NCI-H82 treated with DMSO at 0.1 percent for 48 hours (cell line): ENCODE measurements around the gene SOX12.

Experiments used
- DNase-seq: peaks from one replicate; lab custom pipeline; 2025; ENCODE audit not compliant: unreplicated experiment; lab: John Stamatoyannopoulos, UW

SOX12 gene

DNA sequence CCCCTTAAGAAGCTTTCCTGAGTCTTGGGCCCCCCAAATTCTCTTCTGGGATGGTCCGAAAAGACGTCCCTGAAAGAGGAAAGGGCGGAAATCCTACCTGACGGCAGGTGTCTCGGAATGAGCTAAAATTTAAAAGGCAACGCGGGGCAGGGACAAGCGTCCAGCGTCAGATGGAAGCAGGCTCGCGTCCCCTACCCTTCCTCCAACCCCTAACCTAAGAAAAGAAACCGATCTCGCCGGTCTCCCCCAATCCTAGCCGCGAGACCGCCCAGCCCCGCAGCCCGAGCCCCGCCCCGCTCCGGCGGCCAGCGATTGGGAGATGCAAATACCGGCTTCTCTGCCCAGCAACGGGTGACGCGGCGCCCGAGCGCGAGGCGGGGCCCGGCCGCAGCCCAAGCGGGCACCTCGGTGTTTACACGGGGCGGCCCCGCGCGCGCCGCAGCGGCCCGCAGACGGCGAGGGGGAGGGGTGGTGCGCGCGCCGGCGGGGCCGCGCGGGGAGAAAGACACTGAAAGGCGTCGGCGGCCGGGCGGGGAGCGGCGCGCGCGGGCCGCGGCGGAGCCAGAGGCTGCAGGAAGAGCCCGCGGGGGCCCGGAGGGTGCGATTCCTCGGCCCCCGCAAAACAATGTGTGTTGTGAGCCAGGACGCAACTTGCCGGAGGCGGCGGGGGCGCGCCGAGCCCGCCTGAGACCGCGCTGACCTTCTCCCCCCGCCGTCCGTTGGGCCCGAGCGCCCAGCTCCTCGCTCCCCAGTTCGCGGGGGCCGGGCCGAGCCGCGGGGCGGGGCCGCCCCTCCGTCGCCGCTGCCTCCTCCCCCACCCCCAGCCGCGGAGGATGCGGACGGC, at the start of gene SOX12:
Gene SOX12, plus strand, starts transcription at position 508 of the 844 bp plus-strand sequence. CDS start 373 bp downstream, outside the sequence.
- DNase-seq, result peak; percentile 92

GRCh38 chr20:275791-276190, 49.6 kb upstream of the SOX12 start:
- DNase-seq, result no peak

DNA sequence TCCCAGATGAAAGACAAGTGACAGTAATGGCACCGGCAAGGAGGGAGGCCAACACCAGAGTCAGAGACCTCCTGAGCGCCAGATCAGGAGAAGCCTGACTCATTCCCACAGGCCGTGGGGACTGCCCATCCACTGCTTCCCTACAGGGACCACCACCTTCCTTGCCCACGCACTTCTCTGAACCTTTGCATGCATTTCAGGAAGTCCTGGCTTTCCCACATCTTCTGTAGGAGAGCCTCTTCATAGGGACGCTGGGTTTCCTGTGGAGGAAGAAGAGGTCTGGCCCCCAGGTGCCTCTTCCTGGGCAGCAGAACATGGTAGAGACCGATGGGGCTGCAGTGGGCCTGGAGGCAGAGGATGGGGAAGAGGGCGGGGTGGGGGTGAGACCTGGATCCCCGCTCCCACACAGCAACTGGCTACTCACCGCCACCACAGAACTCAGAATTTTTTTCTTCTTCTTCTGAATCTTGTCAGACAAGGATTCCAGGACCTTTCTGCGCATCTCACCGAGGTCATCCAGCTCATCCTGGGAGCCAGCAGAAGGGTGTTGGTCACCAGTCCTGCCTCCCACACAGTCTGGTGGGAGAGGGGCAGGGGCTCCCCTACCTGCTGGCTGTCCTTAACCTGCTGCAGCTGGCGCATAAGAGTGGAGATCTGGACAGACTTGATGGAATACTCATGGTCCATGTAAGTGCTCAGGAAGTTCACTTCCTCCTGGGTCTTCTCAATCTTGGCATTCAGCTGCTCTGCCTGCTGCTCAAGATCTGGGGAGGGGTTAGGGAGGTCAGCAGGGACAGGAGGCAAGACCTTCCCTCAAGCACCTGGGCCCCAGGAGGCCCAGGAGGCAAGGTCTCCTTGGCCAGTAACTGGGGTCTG, 48.5 kb upstream of the SOX12 start:
- no peak for DNase-seq

DNA sequence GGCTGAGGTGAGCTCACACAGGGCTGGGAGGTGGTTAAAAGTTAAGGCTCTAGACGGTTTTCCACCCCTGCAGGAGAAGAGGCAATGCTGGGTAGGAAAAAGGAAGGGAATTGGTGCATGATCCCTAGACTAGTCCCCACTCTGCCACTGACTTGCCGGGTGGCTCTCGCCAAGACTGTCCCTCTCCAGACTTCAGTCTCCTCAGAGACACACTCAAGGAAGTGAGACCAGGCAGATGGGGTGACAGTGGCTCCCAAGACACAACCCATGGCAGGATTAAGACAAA, 47.9 kb upstream of the SOX12 start:
- DNase-seq, result no peak

DNA sequence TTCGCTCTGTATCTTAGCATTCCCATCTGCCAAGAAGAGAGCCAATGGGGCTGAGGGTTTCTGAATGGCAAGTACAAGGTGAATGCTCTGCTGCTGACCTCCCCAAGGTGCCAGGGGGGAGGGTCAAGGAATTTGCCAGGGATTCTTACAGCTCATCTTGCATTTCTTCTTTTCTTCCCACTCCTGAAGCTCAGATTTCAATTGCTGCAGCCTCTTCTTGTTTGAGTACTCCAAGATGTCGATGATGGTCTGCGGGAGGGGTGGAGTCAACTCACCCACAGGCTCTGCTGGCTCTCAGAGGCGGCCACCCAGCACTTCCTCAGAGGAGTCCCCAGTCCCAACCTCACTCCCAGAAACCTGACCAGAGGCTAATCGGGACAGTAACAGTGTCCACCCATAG, 47.2 kb upstream of the SOX12 start:
- DNase-seq, result no peak

DNA sequence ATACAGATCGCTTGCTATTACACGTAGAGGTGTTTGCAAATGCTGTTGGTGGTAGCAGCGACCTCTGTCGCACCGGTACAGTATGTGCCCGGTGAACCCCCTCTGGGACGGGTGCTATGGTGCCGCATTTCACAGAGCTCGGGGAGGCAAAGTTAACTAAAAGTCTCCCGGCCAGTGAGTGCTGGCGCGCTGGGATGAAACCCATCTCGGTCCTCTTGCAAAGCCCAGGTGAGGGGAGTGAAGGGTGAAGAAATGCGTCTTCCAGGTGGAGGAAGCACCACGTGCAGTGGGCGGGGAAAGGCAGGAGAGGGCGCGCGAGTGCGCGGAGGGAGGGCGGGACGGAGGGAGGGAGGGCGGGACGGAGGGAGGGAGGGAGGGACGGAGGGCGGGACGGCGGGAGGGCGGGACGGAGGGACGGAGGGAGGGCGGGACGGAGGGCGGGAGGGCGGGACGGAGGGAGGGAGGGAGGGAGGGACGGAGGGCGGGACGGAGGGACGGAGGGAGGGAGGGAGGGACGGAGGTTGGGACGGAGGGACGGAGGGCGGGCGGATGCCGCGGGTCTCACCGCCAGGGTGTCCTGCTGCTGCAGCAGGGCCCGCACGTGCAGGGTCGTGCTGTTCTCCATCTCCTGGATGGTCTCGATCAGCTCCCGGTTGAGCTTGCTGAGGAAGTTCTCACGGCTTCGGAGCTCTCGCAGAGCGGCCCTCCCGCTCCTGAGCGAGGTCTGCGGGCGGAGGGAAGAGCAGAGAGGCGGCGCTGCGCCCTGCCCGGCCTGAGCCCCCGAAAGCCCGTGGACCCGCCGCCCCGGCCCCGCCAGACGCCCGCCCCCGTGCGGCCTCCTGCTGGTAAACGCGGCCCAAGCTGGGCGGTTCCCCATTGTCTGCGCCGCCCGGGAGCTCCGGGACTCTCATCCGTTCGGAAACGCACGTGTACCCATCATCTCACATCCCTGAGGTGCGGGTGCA, 46.5 kb upstream of the SOX12 start:
- no peak for DNase-seq

GRCh38 chr20:284172-284571, 41.2 kb upstream of the SOX12 start:
- DNase-seq, result no peak

GRCh38 chr20:286508-286907, 38.8 kb upstream of the SOX12 start:
- no peak for DNase-seq

- no peak for DNase-seq
These were observed 36.2 kb upstream of the SOX12 start for GRCh38 chr20:288956-289692.

DNA sequence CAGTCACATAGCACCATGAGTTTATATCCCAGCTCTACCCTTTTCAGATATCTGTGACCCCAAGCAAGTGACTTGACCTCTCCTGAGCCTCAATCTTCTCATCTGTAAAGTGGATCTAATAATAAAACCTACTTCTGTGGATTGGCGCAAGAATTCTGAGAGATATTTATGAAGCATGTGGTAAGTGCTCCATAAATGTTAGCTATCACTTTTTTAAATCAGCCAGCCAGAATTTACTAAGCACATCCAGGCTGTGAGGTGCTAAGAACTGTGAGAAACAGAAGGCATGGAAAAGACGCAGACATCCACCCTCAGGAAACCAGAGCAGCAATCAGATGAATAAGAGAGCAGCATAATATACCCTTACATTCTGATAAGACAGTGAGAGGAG, 35.7 kb upstream of the SOX12 start:
- DNase-seq, result no peak

- peak; percentile 86 for DNase-seq
These were observed 35.1 kb upstream of the SOX12 start, which contains the start of gene C20orf96 for GRCh38 chr20:290084-290831. Gene C20orf96 (minus strand): TSS chr20:290750. CDS start chr20:290610, 140 bp downstream.

DNA sequence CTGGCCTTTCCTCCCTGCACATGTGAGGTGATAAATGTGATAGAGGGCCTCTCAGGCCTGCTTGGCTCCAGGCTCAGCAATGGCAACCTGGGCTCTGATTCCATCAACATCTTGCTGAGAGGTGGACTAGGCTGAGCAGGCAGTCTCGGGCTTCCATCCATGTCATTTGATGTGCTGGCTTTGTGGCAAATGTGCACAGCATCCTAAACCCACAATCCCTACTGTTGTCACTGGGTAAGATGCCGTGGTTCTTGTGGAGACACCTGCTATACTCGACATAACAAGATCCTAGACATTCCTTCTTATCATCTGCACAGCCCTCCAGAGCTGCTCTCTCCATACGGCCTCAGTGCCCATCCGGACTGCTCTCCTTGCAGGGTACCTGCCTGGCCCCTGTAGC, 30.8 kb upstream of the SOX12 start:
- DNase-seq, result no peak

GRCh38 chr20:295804-296203, 29.5 kb upstream of the SOX12 start:
- DNase-seq, result no peak

- DNase-seq, result peak; percentile 74
These were observed 28.0 kb upstream of the SOX12 start, which contains the start of gene ZCCHC3 for GRCh38 chr20:297098-297924. Gene ZCCHC3 (plus strand): TSS chr20:297570. CDS start chr20:297587, 17 bp downstream.

GRCh38 chr20:297925-298775, 27.2 kb upstream of the SOX12 start:
- no peak for DNase-seq

DNA sequence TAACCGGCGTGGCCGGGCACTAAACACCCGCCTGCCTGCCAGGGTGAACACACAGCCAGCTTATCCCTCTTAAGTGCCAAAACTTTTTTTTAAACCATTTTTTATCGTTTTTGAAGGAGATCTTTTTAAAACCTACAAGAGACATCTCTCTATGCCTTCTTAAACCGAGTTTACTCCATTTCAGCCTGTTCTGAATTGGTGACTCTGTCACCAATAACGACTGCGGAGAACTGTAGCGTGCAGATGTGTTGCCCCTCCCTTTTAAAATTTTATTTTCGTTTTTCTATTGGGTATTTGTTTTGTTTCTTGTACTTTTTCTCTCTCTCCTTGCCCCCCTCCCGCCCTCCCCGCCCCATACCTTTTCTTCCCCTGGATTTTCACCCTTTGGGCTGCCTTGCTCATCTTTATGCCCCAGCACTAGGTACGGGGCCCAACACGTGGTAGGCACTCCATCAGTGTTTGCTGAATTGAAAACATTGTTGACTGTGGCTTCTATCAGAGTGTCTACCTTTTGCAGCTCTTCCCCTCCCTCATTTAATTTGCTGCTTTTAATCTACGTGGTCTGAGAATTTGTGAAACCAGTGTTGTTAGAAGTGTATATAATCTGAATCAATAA, 26.5 kb upstream of the SOX12 start:
- no peak for DNase-seq

GRCh38 chr20:300345-300990, 24.9 kb upstream of the SOX12 start:
- DNase-seq, result no peak
